SU-DHL-6 (cell line): ENCODE measurements around the gene FBN3.

ENCODE experiments used
- H2AFZ ChIP-seq: fragments of 200-600 bp; sonication (generic); 2 replicates; pipeline ENCODE4 v1.6.1; 2014; ENCODE audit warnings: low read depth, mild to moderate bottlenecking, moderate library complexity, mixed read lengths, antibody characterized with exemption, low read length; ENCODE audit not compliant: severe bottlenecking
- H3F3A ChIP-seq: fragments of 200-600 bp; shearing (Covaris generic); 2 replicates; pipeline ENCODE4 v1.6.0; 2016; ENCODE audit warnings: antibody characterized with exemption, mild to moderate bottlenecking; ENCODE audit not compliant: insufficient read depth
- H3K27ac ChIP-seq: fragments of 200-600 bp; sonication (generic); 2 replicates; pipeline ENCODE4 v1.5.1; 2016; ENCODE audit warnings: low read depth, mild to moderate bottlenecking, low read length, moderate library complexity, mixed read lengths
- H3K27me3 ChIP-seq: fragments of 200-600 bp; sonication (generic), shearing (Covaris generic); 2 replicates; pipeline ENCODE4 v1.6.0; 2014; ENCODE audit warnings: mild to moderate bottlenecking, low read length
- H3K36me3 ChIP-seq: fragments of 200-600 bp; sonication (generic); 2 replicates; pipeline ENCODE4 v1.6.1; 2014; ENCODE audit warnings: mild to moderate bottlenecking, low read length, mixed read lengths
- H3K4me2 ChIP-seq: fragments of 300-600, 200-600 bp; shearing (Covaris generic), sonication (generic); 2 replicates; pipeline ENCODE4 v1.6.0; 2014; ENCODE audit warnings: low read length, low read depth, mild to moderate bottlenecking; ENCODE audit not compliant: poor library complexity, severe bottlenecking
- H3K4me3 ChIP-seq: fragments of 200-600 bp; sonication (generic); 2 replicates; pipeline ENCODE4 v1.5.1; 2014; ENCODE audit warnings: antibody characterized with exemption, low read length, mild to moderate bottlenecking, mixed read lengths; ENCODE audit not compliant: insufficient read depth, poor library complexity, severe bottlenecking
- H3K79me2 ChIP-seq: fragments of 200-600 bp; sonication (generic); 2 replicates; pipeline ENCODE4 v1.6.1; 2014; ENCODE audit warnings: mild to moderate bottlenecking, low read length, moderate library complexity; ENCODE audit not compliant: insufficient read depth
- H3K9ac ChIP-seq: fragments of 200-600 bp; sonication (generic); 2 replicates; pipeline ENCODE4 v1.7.0; 2014; ENCODE audit warnings: mild to moderate bottlenecking, low read length
- H3K9me2 ChIP-seq: fragments of 200-600 bp; sonication (generic); replicated peaks from 2 replicates; pipeline ENCODE4 v1.6.1; 2014; ENCODE audit warnings: low read length; ENCODE audit not compliant: insufficient read depth
- H3K9me3 ChIP-seq: fragments of 200-600 bp; sonication (generic); 2 replicates; pipeline ENCODE4 v1.6.1; 2014; ENCODE audit warnings: low read length, mixed read lengths; ENCODE audit not compliant: insufficient read depth
- H4K20me1 ChIP-seq: fragments of 200-600 bp; sonication (generic); 2 replicates; pipeline ENCODE4 v1.6.1; 2014; ENCODE audit warnings: low read depth, mild to moderate bottlenecking, antibody characterized with exemption, low read length, moderate library complexity, mixed read lengths
- EZH2phosphoT487 ChIP-seq: fragments of 200-600 bp; sonication (generic), shearing (Covaris generic); conservative IDR thresholded peaks from 2 replicates; pipeline ENCODE4 v1.6.1; 2018; ENCODE audit warnings: mild to moderate bottlenecking, antibody characterized with exemption, low read length, moderate library complexity, mixed read lengths
- TF ChIP-seq, protein P1 (sequence below): fragments of 200-600 bp; sonication (generic); IDR thresholded peaks from one replicate; pipeline ENCODE4 v1.5.1; 2017; ENCODE audit warnings: antibody characterized with exemption, mild to moderate bottlenecking, low read length, moderate library complexity; ENCODE audit not compliant: insufficient read depth, poor library complexity, severe bottlenecking

The FBN3 gene

GRCh38 chr19:8086849-8087248 is 62.5 kb downstream of the FBN3 start:
- H3K9ac ChIP-seq, result no peak overlapping the region
- H4K20me1 ChIP-seq, result no peaks in the 10 kb centered on the region
- H3K27ac ChIP-seq, result no peak overlapping the region
- H3K9me3 ChIP-seq, result 0 out of 2 replicates have a peak, but pooled peaks cover 6% of the 10 kb centered on the region
- H3K27me3 ChIP-seq, result no peaks in the 10 kb centered on the region
- H3K4me3 ChIP-seq, result no peak overlapping the region
- H3F3A ChIP-seq, result no peaks in the 10 kb centered on the region
- no peak overlapping the region for H3K4me2 ChIP-seq
- TF ChIP-seq, protein P1, sequence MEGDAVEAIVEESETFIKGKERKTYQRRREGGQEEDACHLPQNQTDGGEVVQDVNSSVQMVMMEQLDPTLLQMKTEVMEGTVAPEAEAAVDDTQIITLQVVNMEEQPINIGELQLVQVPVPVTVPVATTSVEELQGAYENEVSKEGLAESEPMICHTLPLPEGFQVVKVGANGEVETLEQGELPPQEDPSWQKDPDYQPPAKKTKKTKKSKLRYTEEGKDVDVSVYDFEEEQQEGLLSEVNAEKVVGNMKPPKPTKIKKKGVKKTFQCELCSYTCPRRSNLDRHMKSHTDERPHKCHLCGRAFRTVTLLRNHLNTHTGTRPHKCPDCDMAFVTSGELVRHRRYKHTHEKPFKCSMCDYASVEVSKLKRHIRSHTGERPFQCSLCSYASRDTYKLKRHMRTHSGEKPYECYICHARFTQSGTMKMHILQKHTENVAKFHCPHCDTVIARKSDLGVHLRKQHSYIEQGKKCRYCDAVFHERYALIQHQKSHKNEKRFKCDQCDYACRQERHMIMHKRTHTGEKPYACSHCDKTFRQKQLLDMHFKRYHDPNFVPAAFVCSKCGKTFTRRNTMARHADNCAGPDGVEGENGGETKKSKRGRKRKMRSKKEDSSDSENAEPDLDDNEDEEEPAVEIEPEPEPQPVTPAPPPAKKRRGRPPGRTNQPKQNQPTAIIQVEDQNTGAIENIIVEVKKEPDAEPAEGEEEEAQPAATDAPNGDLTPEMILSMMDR, result no peak
- TF ChIP-seq EZH2phosphoT487, result no peak
- no peaks in the 10 kb centered on the region for H3K36me3 ChIP-seq
- no peaks in the 10 kb centered on the region for H3K79me2 ChIP-seq
- H3K9me2 ChIP-seq, result no peaks in the 10 kb centered on the region
- no peak overlapping the region for H2AFZ ChIP-seq

DNA sequence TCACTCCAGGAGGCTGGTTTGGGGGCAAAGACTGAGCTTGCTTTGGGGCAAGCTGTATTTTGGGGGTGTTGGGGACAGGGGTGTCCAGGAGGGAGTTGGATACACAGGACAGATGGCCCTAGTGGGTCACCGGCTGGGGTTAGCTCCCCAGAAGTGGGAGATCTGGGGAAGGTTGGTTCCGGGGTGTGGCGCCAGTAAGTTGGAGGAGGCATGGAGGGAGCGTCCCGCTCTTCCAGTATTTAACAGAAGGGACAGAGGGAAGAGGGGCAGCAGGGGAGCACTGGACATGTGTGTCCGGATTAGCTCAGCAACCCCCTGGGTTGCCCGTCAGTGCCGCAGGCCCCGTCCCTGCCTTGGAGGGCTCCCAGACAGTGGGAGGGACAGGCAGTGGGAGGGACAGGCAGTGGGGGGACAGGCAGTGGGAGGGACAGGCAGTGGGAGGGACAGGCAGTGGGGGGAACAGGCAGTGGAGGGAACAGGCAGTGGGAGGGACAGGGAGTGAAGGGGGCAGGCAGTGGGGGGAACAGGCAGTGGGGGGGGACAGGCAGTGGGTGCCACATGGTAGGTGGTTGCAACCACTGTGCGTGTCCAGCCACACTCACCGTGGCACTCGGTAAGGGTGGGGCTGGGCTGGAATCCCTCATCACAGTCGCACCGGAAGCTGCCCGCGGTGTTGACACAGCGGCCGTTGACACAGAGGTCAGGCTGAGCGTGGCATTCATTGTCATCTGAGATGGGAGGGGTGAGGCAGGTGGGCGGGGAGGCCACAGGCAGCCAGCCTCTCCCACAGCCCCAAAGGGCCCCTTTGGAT is 63.6 kb downstream of the FBN3 start:
- no peak overlapping the region for H3K4me2 ChIP-seq
- no peak overlapping the region for H3K9ac ChIP-seq
- no peaks in the 10 kb centered on the region for H3F3A ChIP-seq
- H3K4me3 ChIP-seq, result no peak overlapping the region
- TF ChIP-seq EZH2phosphoT487, result no peak
- TF ChIP-seq, protein P1, result no peak
- no peaks in the 10 kb centered on the region for H4K20me1 ChIP-seq
- H3K36me3 ChIP-seq, result no peaks in the 10 kb centered on the region
- H2AFZ ChIP-seq, result no peak overlapping the region
- H3K9me2 ChIP-seq, result no peaks in the 10 kb centered on the region
- 0 out of 2 replicates have a peak, but pooled peaks cover 6% of the 10 kb centered on the region for H3K9me3 ChIP-seq
- H3K27ac ChIP-seq, result no peak overlapping the region
- no peaks in the 10 kb centered on the region for H3K27me3 ChIP-seq
- no peaks in the 10 kb centered on the region for H3K79me2 ChIP-seq

- Histone ChIP-seq H3K9ac (no peak overlapping the region), H3K27me3 (no peaks in the 10 kb centered on the region), H3K27ac (no peak overlapping the region), H4K20me1 (no peaks in the 10 kb centered on the region), H3K4me2 (no peak overlapping the region), H3K9me2 (no peaks in the 10 kb centered on the region), H3K4me3 (no peak overlapping the region), H2AFZ (no peak overlapping the region), H3K9me3 (0 out of 2 replicates have a peak, but pooled peaks cover 6% of the 10 kb centered on the region), H3F3A (no peaks in the 10 kb centered on the region), H3K36me3 (no peaks in the 10 kb centered on the region), H3K79me2 (no peaks in the 10 kb centered on the region)
- no peak for TF ChIP-seq EZH2phosphoT487
- TF ChIP-seq, protein P1, result no peak
Measured at GRCh38 chr19:8084152-8084551, 65.2 kb downstream of the FBN3 start.
